DMS114 treated with DMSO at 0.1 percent for 48 hours (cell line): Measurements from ENCODE around the gene POLD4.
"Not testable (repeated sequence)": the region's sequence is repeated elsewhere in the genome, so short reads cannot be mapped to it uniquely, and the experiment has no call there.

Source experiments
- DNase-seq: peaks from one replicate; lab custom pipeline; 2025; ENCODE audit not compliant: unreplicated experiment; lab: John Stamatoyannopoulos, UW

Gene POLD4

DNA sequence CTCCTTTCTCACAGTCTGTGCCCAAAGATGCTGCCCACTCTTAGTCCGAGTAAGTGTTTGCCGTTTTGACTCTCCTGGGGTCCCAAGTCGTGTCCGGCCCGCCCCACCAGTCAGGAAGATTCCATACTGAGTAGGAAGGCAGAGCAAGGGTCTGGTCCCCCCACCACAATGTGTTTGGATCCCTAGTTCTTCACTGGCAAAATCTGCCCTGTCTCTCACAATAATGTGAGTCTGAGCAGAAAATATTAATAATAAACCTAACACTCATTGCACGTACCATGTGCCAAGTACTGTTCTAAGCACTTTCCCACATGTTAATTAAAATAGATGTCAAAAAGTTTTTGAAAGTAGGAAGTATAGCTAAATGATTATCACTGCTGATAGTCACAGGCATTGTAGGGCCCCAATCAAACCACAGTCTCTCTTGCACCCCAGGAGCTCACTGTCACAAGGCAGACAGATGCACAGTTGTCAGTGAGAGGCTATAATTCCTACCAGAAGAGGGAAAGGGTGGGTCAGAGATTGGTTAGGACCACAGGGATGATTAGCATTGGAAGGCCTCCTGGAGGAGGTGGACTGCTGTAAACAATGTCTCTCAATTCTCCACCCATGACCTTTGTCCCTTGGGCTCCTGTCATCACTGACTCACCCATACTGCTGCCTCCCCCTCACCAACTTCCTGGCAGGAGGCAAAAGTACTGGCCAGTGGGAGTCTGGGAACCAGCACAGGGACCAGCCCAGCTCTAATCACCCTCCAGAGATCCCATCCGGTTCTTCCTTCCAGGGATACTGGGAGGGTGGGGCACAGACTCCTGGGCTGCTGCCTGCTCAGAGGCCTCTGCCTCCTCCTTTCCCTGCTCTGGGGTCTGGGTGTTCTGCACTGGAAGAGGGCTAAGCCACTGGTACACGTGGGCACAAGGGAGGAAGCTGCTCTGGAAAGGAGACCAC lies 1.0 kb upstream of the POLD4 start:
- no peak for DNase-seq

DNA sequence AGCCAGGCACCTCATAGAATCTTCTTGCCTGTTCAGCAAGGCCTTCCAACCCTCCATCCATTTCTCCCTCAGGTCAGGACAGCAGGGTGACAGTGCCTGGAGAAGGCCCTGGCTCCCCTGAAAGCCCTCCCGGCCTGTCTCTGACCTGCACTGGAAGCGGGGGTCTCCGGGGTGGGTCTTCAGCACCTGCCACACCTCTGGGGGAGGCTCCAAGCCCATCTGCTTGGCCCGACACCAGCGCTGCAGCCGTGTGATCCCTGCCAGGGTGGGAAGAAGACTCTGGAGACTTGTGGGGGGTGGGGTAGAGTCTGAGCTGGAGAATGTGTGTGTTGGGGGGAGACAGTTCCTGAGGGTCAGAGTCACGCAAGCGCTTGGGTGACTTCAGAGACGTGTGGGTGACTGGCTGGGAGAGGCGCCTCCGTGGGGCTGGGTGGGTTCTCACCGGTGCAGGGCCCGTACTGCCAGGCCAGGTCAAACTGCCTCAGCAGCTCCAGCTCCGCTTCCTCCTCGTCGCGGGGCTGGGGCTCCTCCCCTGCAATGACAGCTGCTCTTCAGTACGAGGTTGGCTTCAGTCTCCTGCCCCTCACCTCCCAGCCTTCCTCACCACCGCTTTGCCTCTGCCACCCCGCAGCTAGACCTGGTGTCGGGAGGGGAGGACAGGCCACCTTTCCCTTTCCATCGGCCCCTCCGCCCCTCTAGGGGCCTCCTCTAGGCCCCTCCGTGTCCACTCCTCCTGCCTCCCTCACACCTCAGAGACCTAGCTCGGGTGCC lies 615 bp downstream of the POLD4 start:
- DNase-seq = no peak

DNA sequence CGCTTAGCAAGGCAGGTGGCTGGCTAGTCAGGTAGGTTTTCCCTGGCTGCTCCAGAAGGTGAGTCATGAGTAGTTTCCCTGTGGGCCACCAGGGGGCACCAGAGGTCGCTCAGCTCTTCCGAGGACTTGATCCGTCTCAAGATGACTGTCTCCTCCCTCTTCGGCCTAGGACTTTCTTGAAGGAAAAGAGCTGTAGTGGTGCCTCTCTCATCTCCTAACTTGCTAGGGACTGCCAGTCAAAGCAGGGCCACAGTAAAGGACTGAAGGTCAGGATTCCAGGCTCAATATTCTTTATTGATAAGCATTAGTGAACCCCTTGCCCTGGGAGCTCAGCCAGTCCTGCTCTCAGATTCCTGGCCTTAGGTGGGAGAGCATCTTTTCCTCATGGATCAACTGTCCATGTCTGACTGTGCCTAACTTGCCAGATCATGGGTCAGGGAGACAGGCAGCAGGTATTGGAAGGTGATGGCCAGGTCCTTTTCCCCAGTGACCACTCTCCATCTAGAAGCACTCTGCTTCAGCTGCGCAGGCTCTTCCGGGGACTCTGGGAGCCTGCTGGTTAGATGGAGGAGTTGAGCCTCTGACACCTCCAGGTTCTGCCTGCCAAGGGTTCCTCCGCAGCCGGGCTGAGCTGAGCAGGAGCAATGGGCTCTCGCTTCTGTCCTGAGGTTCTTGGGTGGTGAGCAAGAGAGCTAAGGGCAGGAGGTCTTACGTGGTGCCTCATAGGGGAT lies 1.9 kb downstream of the POLD4 start:
- DNase-seq = peak; percentile 77

DNA sequence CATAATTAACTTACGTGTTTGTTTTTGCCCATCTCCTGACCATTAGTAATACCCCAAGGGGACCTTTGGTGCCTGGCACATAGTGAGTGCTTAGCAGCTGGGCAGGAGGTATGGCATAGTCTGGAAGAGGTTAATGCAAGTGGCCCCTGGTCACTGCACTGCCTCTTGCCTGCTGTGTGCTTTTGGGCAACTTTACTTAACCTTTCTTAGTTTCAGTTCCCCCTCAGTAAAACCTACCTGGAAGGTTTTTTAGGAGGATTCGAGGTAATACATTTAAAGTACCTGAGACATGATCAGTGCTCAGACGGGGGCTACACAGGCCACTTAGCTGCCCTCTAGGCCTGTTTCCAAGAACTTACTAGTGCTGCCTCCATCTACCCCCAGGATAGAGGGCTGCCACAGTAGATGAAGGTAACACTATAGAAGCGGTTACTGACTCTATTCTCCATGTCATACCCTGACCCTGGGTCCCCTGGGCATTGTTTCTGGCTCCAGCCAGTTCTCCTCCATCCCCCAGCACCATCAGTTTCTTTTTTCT lies 3.3 kb downstream of the POLD4 start:
- no peak for DNase-seq

DNA sequence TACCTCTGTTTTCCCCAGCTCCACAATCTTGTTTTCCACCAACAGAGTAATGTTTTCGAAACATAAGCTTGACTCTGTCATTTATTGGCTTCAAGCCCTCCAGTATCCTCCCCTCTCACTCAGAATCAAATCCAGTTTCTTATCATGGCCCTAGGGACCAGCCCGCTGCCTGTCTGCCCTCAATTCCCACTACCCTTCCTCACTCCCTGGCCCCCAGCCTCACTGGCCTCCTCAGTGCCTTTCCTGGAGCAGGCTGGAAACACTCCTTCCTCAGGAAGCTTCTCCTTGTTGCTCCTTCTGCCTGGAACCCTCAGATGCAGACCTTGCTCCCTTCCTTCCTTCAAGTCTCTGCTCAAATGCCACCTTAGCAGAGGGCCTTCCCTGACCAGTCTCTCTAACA lies 3.9 kb downstream of the POLD4 start:
- DNase-seq = no peak

DNA sequence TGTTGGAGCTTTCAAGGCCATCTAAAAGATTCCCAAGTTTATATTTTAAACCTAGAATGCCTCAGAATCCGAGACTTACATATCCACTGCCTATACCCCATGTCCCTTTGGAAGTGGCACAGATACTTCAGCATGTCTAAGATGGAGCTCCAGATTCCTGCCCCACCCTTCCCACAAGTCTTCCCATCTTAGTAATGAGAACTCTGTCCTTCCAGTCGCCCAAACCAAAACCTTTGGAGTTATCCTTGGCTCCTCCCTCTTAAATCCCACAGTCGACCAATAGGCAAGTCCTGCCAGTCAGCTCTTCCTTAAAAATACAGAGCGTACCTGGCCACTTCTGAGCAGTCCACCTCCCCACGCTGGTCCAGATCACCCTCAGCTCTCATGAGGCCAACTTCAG lies 4.3 kb downstream of the POLD4 start:
- DNase-seq = no peak

DNA sequence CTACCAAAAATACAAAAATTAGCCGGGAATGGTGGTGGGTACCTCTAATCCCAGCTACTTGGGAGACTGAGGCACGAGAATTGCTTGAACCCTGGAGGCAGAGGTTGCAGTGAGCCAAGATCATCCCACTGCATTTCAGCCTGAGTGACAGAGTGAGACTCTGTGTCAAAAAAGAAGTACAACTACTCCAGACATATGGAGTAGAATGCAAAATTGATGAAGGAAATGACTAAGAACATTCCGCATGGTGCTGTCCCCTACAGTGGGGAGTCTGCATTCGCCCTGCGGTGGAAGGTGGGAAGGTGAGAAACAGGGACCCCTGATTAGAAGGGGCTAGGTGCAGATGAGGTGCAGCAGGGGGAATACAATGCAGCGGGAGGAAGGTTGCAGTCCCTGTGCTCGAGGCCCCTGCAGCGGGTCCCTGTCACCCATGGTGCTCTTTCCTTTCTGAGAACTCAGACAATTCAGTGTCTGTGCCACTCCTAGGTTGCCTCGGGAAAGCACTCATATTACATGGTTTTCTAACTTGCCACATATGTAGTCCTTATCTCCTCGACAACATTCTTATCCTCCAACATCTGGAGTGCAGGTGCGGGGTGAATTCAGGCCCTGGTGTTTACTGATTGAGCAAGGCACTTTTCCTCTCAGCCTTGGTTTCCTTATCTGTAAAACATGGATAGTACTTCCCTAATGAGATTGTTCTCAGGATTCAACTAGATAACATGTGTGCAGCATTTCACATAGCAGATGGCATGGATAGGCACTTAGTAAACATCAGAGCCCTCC lies 5.2 kb downstream of the POLD4 start:
- no peak for DNase-seq

DNA sequence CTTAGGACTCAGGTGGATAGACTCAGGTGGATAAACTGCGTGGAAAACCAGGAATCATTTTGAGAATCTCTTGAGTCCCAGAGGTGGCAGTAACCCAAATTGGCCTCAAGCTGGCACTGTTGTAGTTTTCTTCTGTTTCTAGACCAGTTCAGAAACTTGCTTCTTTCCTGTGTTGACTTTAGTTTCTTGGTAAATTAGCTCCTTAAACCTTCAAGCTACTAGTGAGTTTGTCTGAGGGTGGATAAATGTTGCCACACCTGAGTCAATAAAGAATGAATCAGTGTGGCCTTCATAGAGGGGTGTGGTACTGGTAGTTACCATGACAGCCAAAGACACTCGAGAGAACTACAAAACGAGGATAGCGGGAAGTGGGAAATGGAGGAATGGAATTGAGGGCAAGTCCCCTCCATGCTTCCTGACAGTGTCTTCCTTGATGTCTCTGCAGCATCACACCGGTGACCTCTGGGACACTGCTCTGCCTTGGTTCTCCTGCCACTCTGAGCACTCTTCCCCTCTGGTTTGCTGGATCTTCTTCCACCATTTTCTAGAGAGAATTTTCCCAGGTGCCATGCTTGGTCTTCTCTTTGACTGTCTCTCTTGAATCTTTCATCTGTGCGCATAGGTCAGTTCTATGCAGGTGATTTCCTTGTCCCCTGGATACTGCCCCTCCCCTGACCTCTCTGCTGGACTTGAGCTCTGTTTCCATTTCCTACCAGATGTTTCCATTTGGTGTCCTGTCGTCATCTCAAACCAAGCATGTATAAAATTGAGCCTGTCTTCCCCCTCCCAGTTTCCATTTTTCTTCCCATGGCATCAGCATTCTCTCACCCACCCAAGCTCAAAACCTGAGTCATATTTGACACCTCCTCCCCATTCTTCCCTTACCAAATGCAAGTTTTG lies 7.2 kb downstream of the POLD4 start:
- no peak for DNase-seq

DNA sequence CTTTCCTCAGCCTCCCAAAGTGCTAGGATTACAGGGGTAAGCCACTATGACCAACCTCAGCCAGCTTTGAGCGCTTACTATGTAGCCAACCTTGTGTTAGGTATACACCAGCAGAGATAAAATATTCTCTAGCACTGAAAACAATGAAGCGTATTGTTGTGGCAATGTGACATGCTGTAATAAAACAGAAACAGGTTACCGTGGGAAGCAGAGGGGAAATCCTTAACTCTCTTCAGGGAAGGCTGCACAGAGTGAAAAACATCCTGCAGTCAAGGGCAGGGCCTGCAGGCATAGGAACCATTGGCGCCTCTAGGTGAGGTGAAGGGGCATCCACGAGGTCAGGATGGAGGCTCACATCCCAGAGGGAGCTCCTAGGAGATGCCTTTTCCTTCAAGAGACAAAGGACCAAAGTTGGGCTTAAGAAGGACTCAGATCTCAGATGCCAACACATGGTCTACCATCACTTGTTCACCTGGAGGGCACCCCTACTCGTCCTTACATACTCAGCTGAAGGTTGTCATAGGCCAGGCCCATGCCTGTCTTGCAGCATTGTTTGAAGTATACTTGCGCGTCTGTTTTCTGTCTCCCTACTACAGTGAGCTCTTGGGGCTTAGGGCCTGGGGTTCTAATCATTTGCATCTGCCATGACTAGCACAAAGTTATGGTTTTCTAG lies 8.0 kb downstream of the POLD4 start:
- no peak for DNase-seq

DNA sequence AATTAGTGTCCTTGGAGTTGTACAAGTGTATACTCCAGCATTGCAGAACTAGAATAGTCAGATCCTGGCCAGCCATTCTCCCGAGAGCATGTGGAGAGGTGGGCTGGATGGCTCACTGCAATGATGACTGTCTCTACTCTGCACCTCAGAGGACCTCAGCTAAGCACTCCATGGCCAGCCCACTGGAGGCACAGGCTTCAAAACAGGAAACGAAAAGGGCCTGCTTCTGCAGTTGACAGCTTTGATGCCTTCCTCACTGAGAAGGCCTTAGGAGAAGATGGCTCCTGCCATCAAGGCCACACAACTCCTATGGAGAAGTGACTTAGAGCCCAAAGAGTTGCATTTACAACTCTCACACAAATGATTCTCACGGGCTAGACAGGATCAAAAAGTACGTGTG lies 9.1 kb downstream of the POLD4 start:
- DNase-seq = no peak

DNA sequence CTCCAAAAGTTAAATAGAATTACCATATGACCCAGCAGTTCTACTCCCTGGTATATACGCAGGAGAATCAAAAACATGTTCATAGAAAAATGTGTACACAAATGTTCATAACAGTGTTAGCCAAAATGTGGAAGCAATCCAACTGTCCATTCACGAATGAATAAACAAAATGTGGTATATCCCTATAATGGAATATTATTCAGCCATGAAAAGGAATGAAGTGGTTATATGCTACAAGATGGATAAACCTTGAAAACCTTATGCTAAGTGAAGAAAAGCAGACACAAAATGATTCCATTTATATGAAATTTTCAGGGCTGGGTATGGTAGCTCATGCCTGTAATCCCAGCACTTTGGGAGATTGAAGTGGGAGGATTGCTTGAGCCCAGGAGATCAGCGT lies 16.1 kb downstream of the POLD4 start:
- no peak for DNase-seq

DNA sequence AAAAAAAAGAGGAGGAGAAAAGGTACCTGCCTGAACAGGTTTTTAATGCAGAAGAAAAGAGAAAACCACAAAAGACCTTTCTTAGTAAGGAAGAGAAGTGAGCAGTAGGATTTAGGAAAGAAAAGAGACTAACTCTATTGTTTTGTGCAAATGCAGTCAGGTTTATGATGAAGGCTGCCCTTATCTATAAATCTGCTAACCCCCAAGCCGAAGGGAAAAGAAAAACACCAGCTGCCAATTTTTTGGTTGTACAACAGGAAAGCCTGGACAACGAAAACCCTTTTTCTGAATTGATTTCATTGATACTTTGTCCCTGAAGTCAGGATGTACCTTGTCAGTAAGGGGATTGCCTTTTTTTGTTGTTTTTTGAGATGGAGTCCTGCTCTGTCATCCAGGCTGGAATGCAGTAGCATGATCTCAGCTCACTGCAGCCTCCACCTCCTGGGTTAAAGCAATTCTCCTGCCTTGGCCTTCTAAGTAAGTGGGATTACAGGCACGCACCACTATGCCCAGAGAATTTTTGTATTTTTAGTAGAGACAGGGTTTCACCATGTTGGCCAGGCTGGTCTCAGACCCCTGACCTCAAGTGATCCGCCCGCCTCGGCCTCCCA lies 21.2 kb downstream of the POLD4 start:
- no peak for DNase-seq

DNA sequence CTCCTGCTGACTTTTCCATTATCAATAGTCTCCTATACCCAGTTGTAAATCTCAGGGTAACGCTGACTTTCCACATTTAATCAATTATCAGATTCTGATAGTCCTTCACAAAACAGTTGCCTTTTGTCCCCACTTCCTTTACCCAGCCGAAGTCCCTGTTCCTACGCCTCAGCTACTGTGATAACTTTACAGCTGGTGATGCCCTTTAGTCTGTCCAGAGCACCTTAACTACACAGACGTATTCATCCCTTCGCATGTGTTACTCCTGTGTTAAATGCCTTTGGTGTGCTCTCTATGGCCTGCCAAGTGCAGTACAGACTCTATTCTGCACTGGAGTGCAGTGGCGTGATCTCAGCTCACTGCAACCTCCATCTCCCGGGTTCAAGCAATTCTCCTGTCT lies 29.8 kb downstream of the POLD4 start:
- no peak for DNase-seq

DNA sequence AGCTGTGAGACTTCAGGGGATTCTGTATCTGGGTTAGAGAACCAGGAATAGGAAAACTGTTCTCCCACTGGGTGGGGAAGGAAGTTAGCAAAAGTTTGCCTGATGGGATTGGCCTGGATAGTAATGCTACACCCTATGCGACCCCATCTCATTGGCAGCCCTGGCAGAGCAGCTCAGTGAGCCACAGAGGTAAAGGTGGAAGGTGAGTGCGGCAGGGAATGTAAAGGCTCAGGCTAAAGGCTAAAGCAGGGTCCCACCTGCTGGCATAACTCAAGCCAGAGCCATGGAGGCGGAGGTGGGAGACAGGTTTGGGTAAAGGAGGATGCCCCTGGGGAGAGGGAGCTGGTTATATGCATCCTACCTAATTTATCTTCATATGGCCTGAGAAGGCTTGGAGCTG lies 31.3 kb downstream of the POLD4 start:
- DNase-seq = no peak

DNA sequence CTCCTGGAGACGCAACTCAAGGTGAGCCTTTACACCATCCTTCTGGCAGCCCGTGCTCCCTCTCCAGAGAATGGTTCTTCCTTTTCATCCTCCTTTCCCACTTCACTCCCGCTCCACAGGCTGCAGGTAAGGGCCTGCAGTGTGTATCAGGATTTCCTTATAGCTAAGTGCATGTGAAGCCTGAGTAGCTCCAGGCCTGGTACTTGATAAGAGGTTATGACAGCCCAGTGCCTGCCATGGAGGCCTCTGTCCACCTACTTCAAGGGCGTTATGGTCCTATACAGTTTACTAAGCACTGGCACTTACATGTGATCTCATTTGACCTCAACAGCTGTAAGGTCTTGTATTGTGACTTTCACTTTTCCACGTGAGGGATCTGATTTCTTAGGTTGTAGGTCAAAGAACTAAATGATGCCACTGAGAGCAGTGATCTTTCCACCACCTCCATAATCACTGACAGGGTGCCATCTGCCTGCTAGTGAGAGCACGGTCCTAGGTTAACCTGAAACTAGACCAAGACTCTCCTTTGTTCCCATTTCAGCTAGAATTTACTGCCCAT lies 32.0 kb downstream of the POLD4 start:
- no peak for DNase-seq

DNA sequence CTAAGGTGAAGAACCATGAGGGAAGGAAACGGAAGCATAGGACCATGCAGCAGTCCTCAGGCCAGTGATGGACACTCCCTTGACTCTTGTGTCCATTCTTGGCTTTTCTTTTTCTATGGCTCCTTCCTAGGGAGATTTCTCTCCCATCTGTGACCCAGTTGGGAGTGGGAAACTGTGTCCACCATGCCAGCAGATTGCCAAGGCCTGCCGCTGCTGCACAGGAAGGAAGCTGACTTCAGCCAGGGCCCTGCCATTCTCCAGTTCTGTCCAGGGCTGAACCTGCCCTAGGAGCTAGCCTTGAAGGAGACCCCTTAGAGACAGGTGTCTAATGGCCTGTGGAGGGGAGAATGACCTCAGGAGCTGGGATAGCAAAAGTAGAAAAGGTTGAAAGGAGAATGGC lies 32.7 kb downstream of the POLD4 start:
- no peak for DNase-seq

DNA sequence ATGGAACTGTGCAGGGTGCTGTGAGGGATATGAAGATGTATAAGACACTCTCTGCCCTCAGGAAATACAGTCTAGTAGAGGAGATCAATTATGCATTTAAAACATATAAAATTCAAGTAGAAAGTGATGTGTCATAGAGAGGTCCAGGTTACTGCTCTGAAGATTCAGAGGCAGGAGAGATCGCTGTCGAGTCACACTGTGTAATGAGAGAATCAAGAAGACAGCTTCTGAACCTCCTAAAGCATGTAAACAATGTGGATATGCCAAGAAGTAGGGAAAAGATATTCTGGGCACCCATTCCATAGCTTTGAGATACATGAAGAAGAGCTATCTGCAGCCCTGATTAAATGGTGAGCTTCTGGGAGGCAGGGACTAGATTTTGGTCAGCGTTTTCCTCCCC lies 33.3 kb downstream of the POLD4 start:
- no peak for DNase-seq

DNA sequence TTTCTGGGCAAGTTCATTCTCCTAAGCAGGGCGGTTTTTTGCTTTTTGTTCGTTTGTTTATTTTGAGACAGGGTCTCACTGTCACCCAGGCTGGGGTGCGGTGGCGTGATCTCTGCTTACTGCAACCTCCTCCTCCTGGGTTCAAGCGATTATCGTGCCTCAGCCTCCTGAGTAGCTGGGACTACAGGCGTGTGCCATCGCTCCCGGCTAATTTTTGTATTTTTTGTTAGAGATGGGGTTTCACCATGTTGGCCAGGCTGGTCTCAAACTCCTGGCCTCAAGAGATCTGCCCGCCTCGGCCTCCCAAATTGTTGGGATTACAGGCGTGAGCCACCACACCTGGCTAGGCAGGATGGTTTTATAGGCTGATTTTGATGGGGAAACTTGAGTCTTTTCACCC lies 34.5 kb downstream of the POLD4 start:
- not testable (repeated sequence) for DNase-seq
